Prostate gland (tissue), 2 donors: ENCODE measurements around the gene GTPBP3. TPM values are rescaled to one million over a fixed set of nuclear protein-coding genes. Genes with fewer than 3 reads are reported as not detected.
A peak's percentile ranks its signal among the peaks of the same experiment; 100 is the strongest.

Experiments used
- DNase-seq: peaks from one replicate; pipeline ENCODE4 v3.0.0-alpha.2; 2019; ENCODE audit warnings: low spot score
- H3K27ac ChIP-seq, 2 donors: fragments of 200-600 bp; sonication (generic); 2 replicates each; pipeline ENCODE4 v1.5.1; 2017 to 2019
- H3K27me3 ChIP-seq: fragments of 200-600 bp; sonication (generic); replicated peaks from 2 replicates; pipeline ENCODE4 v1.5.1; 2019; ENCODE audit not compliant: insufficient read depth
- H3K36me3 ChIP-seq, 2 donors: fragments of 200-600 bp; sonication (generic); 1 replicate in 1 of 2; 2 replicates in 1 of 2; pipeline versions ENCODE4 v1.5.1 to v1.8.1; 2017 to 2019
- H3K4me1 ChIP-seq: fragments of 200-600 bp; sonication (generic); replicated peaks from 2 replicates; pipeline ENCODE4 v1.5.1; 2019
- H3K4me3 ChIP-seq, 2 donors: fragments of 200-600 bp; sonication (generic); 2 replicates each; pipeline ENCODE4 v1.5.1; 2017 to 2019
- H3K9me3 ChIP-seq: fragments of 200-600 bp; sonication (generic); 2 replicates; pipeline ENCODE4 v1.5.1; 2017
- POLR2A ChIP-seq: fragments of 450-650 bp; IDR thresholded peaks from one replicate; pipeline ENCODE4 v1.6.1; 2016; ENCODE audit warnings: antibody characterized with exemption, mild to moderate bottlenecking
- POLR2AphosphoS5 ChIP-seq: sonication (generic); formaldehyde crosslinking; IDR thresholded peaks from one replicate; pipeline ENCODE4 v1.6.1; 2017; ENCODE audit warnings: antibody characterized with exemption
- WGBS: methylation state at CpG from one replicate; pipeline ENCODE4 v1.1.5; 2018; 5-methylcytosine and 5-hydroxymethylcytosine counted together
- intact Hi-C: fragments of 100-400 bp; cut with DNase I; formaldehyde crosslinking; loops from one replicate; pipeline ENCODE4 v1.14.2; 2022
- total RNA-seq, 2 donors: library from RNA; depleted of rRNA; stranded (reverse); fragments of >200 nt; gene quantifications; one replicate each; pipeline ENCODE4 v1.1.0, GENCODE V29; 2016
- TF ChIP-seq, protein P1 (sequence below), 4 experiments: fragments of 200-600 bp in 2 of 4; fragments of 450-650 bp in 2 of 4; sonication (generic) in 2 of 4; IDR thresholded peaks; 1 replicate in 3 of 4; 2 replicates in 1 of 4; pipeline ENCODE4 v1.5.1; 2016 to 2019; ENCODE audit warnings: antibody characterized with exemption in 4 of 4, mild to moderate bottlenecking in 2 of 4, moderate library complexity in 2 of 4

Gene GTPBP3
- total RNA-seq, 2 donors from 2014 or later, result 42.4 to 67.0 TPM

DNA sequence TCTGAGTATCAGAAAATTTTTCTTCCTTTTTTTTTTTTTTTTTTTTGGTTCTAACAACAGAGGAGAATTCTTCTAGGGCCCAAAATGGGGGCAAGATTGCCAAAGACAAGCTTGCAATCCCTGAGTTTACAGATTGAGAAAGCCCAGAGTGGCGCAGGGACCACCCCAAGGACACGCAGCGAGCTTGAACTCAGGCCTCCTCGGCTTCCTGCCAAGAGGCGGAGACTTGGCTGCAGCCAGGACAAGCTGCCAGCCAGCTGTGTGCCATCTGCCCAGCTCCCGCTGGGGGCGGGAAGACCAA lies 32.2 kb upstream of the GTPBP3 start:
- Histone ChIP-seq H3K9me3 (no peaks in the 10 kb centered on the region), H3K36me3 (no peaks in the 10 kb centered on the region), H3K4me3 (peak overlapping the region; percentile 51 to 61), H3K27me3 (no peaks in the 10 kb centered on the region), H3K27ac (peak overlapping the region; percentile 87), H3K4me1 (peaks cover 8% of the 10 kb centered on the region)
- WGBS, result 3% methylated on average over 7 of the region's 7 CpGs
- intact Hi-C loops, result no loop called here
- no peak for DNase-seq
- TF ChIP-seq POLR2AphosphoS5, result no peak
- no peak for TF ChIP-seq POLR2A
- TF ChIP-seq, protein P1, sequence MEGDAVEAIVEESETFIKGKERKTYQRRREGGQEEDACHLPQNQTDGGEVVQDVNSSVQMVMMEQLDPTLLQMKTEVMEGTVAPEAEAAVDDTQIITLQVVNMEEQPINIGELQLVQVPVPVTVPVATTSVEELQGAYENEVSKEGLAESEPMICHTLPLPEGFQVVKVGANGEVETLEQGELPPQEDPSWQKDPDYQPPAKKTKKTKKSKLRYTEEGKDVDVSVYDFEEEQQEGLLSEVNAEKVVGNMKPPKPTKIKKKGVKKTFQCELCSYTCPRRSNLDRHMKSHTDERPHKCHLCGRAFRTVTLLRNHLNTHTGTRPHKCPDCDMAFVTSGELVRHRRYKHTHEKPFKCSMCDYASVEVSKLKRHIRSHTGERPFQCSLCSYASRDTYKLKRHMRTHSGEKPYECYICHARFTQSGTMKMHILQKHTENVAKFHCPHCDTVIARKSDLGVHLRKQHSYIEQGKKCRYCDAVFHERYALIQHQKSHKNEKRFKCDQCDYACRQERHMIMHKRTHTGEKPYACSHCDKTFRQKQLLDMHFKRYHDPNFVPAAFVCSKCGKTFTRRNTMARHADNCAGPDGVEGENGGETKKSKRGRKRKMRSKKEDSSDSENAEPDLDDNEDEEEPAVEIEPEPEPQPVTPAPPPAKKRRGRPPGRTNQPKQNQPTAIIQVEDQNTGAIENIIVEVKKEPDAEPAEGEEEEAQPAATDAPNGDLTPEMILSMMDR (IDR thresholded peaks at IDR 0.05), result no peak

DNA sequence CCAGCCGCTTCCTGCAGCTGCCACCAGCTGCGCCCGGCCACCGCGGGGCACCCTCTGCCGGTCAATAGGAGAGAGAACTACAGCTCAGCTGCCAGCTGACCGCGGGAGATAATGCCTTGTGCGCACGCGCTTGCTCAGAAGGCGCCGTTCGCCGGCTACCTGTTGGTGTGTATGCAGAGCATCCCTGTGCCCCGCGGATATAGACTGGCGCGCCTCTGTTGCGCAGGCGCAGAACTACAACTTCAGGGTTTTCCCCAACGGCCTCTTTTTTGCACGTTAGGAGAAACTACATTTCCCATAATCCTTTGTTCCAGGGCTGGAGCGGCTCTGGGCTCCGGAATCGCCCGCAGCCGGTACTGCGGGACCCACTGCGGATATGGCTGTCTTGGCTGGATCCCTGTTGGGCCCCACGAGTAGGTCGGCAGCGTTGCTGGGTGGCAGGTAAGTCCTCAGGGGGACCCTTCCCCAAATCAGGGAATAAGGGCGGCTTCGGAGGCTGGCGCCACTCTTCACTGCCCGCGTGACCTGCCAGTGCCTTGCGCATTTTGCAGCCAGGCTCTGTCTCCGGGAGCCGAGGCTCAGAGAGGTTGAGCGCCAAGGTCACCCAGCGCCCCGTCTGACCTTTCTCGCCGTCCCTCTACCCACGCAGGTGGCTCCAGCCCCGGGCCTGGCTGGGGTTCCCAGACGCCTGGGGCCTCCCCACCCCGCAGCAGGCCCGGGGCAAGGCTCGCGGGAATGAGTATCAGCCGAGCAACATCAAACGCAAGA lies 31.7 kb upstream of the GTPBP3 start, which contains the start of gene MRPL34:
TSS of gene MRPL34 (plus strand) at position 356 of the 768 bp plus-strand sequence. CDS start at position 377, 21 bp downstream.
- DNase-seq, result peak; percentile 98
- no peaks in the 10 kb centered on the region for H3K36me3 ChIP-seq
- peak within 1 kb of the TSS; percentile 87 for H3K27ac ChIP-seq
- H3K9me3 ChIP-seq, result no peaks in the 10 kb centered on the region
- H3K4me1 ChIP-seq, result peaks cover 13% of the 10 kb centered on the region
- WGBS, result under 1% methylated on average over 50 of the region's 55 CpGs
- no peaks in the 10 kb centered on the region for H3K27me3 ChIP-seq
- TF ChIP-seq POLR2A (peak; percentile 73), POLR2AphosphoS5 (peak; percentile 99)
- TF ChIP-seq, protein P1 (IDR thresholded peaks at IDR 0.05), result peak; percentile 59 to 97 (median 84)
- peak within 1 kb of the TSS; percentile 51 to 61 for H3K4me3 ChIP-seq
- intact Hi-C loops, result no loop called here

DNA sequence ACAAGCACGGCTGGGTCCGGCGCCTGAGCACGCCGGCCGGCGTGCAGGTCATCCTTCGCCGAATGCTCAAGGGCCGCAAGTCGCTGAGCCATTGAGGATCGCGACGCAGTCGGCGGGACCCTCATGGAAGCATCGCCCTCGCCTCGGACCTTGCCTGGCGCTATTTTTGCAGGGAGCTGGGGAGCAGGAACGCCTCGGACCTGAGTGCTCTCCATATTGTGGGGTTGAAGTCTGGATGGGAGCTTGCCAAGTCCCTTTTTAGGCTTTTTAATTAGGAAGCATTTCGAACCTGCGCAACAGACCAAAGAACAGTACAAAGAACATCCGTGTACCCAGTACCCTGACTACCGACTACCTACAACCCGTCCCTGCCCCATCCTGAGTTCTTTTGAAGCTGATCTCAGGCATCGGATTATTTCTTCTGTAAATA lies 31.1 kb upstream of the GTPBP3 start:
- Histone ChIP-seq H3K36me3 (no peaks in the 10 kb centered on the region), H3K4me1 (peaks cover 13% of the 10 kb centered on the region), H3K4me3 (peak overlapping the region; percentile 51 to 61), H3K27ac (peak overlapping the region; percentile 87), H3K9me3 (no peaks in the 10 kb centered on the region), H3K27me3 (no peaks in the 10 kb centered on the region)
- 5% methylated on average over 27 of the region's 28 CpGs for WGBS
- TF ChIP-seq POLR2A, result no peak
- TF ChIP-seq, protein P1 (IDR thresholded peaks at IDR 0.05), result no peak
- no peak for TF ChIP-seq POLR2AphosphoS5
- intact Hi-C loops, result no loop called here
- DNase-seq, result no peak

DNA sequence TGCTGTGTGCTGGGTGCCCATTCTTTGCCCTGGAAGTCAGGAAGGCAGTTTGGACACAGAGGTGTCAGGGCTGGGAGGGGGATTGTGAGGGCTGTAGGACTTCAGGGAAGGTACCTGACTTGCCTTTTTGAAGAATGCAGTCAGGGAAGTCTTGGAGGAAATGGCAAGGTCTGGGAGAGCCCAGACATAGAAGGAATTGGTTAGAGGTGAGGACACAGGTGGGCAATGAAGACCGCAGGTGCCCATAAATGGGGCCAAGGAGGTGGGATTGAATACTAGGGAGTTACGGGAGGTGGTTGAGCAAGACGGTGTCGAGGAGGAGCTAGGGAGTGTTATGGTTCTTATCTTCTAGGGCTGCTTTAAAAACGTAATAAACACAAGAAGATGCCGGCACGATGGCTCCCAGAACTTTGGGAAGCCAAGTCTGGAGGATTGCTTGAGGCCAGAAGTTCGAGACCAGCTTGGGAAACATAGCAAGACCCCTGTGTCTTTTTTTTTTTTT lies 29.4 kb upstream of the GTPBP3 start:
- H3K36me3 ChIP-seq, result no peaks in the 10 kb centered on the region
- intact Hi-C loops, result no loop called here
- no peak for DNase-seq
- no peak overlapping the region for H3K4me3 ChIP-seq
- 83% methylated on average over 8 of the region's 8 CpGs for WGBS
- TF ChIP-seq, protein P1 (IDR thresholded peaks at IDR 0.05), result no peak
- no peak for TF ChIP-seq POLR2AphosphoS5
- no peak for TF ChIP-seq POLR2A
- no peaks in the 10 kb centered on the region for H3K9me3 ChIP-seq
- H3K27me3 ChIP-seq, result no peaks in the 10 kb centered on the region
- H3K27ac ChIP-seq, result no peak overlapping the region
- H3K4me1 ChIP-seq, result peaks cover 13% of the 10 kb centered on the region
